K562 (cell line): Measurements from ENCODE around the gene ERBB4. TPM values are rescaled to one million over a fixed set of nuclear protein-coding genes. Genes with fewer than 3 reads are reported as not detected.

Experiments
- ATAC-seq: fragments of 200-7000 bp; cut with Tn5 transposase; 3 replicates; pipeline ENCODE4 v1.9.1; 2020; ENCODE audit warnings: moderate library complexity
- BruUV-seq: library from RNA; stranded (reverse); fragments of 400-500 nt; replicated peaks from 2 replicates; lab custom pipeline; 2021; lab: Mats Ljungman, UMichigan
- CTCF ChIA-PET: fragments of 300-600 bp; formaldehyde crosslinking; extraction: SDS; loops from one replicate; lab custom pipeline; 2021; ENCODE audit warnings: low intra/inter-chr PET ratio; lab: Yijun Ruan, JAX
- POLR2A ChIA-PET: fragments of 300-600, 350-650 bp; sonication (Branson Sonifier 250); formaldehyde crosslinking; extraction: SDS; loops from one replicate; lab custom pipeline; 2021; ENCODE audit warnings: antibody characterized with exemption, inconsistent platforms; lab: Yijun Ruan, JAX
- DNase-seq, 4 experiments: peaks; one replicate each; pipeline versions ENCODE4 v3.0.0 to v3.0.0-alpha.2; 2011 to 2018; ENCODE audit warnings: low spot score in 3 of 4, mixed read lengths in 3 of 4; ENCODE audit errors: extremely low read depth in 1 of 4
- FAIRE-seq: peaks from 2 replicates; lab custom pipeline; 2011; peaks lifted over from hg19 to GRCh38; lab: Jason Lieb, UNC
- H2AFZ ChIP-seq: 2 replicates; pipeline ENCODE4 v1.6.0; 2011; ENCODE audit warnings: low read depth, low read length, control low read depth, inconsistent platforms
- H3K27ac ChIP-seq: fragments of 200-600 bp; 3 replicates; pipeline ENCODE4 v1.8.0; 2011; ENCODE audit warnings: low read depth, mild to moderate bottlenecking, control low read depth, inconsistent platforms, low read length, moderate library complexity, mixed read lengths; ENCODE audit errors: extremely low read depth
- H3K27me3 ChIP-seq, 2 experiments: fragments of 300-600 bp in 1 of 2; 2 replicates in 1 of 2; 3 replicates in 1 of 2; pipeline versions ENCODE4 v1.6.0 to v1.8.0; 2011; ENCODE audit warnings: inconsistent platforms in 2 of 2, low read length in 2 of 2, mild to moderate bottlenecking in 1 of 2, mixed read lengths in 1 of 2, moderate library complexity in 1 of 2; ENCODE audit not compliant: control insufficient read depth in 2 of 2, insufficient read depth in 2 of 2
- H3K36me3 ChIP-seq: fragments of 300-600 bp; 3 replicates; pipeline ENCODE4 v1.8.0; 2011; ENCODE audit warnings: mild to moderate bottlenecking, low read length, inconsistent platforms; ENCODE audit not compliant: control insufficient read depth, insufficient read depth
- H3K4me1 ChIP-seq, 2 experiments: fragments of 200-600 bp in 1 of 2; replicated peaks in 1 of 2; 2 replicates in 1 of 2; 3 replicates in 1 of 2; pipeline versions ENCODE4 v1.5.1 to v1.8.0; 2011; ENCODE audit warnings: inconsistent platforms in 2 of 2, low read length in 2 of 2, mild to moderate bottlenecking in 1 of 2, mixed read lengths in 1 of 2, moderate library complexity in 1 of 2; ENCODE audit not compliant: control insufficient read depth in 2 of 2, insufficient read depth in 2 of 2
- H3K4me2 ChIP-seq: 2 replicates; pipeline ENCODE4 v1.6.1; 2011; ENCODE audit warnings: low read length, control low read depth, inconsistent platforms, mixed read lengths; ENCODE audit not compliant: insufficient read depth
- H3K4me3 ChIP-seq: fragments of 200-600 bp; sonication (generic), shearing (Covaris generic); 2 replicates; pipeline ENCODE4 v1.5.1; 2016; ENCODE audit warnings: control low read depth, inconsistent platforms
- H3K79me2 ChIP-seq: fragments of 200-600 bp; 3 replicates; pipeline ENCODE4 v1.8.0; 2011; ENCODE audit warnings: low read length, inconsistent platforms; ENCODE audit not compliant: control insufficient read depth, insufficient read depth
- H3K9ac ChIP-seq, 2 experiments: 2 replicates each; pipeline versions ENCODE4 v1.6.0 to v1.6.1; 2011; ENCODE audit warnings: low read depth in 2 of 2, low read length in 2 of 2, control low read depth in 1 of 2, inconsistent platforms in 1 of 2, mild to moderate bottlenecking in 1 of 2, mixed read lengths in 1 of 2; ENCODE audit not compliant: insufficient read depth in 1 of 2
- H3K9me1 ChIP-seq: one replicate; pipeline ENCODE4 v1.6.0; 2011; ENCODE audit warnings: inconsistent platforms, mild to moderate bottlenecking, low read length, moderate library complexity; ENCODE audit not compliant: control insufficient read depth, insufficient read depth
- H3K9me3 ChIP-seq: replicated peaks from 2 replicates; pipeline ENCODE4 v1.5.1; 2011; ENCODE audit warnings: low read depth, low read length, inconsistent platforms; ENCODE audit not compliant: control insufficient read depth, insufficient read depth
- H4K20me1 ChIP-seq: replicated peaks from 2 replicates; pipeline ENCODE4 v1.6.1; 2011; ENCODE audit warnings: low read length, inconsistent platforms, mixed read lengths; ENCODE audit not compliant: control insufficient read depth, insufficient read depth
- CBX3 ChIP-seq, 2 experiments: IDR thresholded peaks; 1 replicate in 1 of 2; 2 replicates in 1 of 2; pipeline ENCODE4 v1.6.1; 2012; ENCODE audit warnings: inconsistent platforms in 2 of 2, low read length in 2 of 2, borderline replicate concordance in 1 of 2, control low read depth in 1 of 2
- CHD2 ChIP-seq: IDR thresholded peaks from 2 replicates; pipeline ENCODE4 v1.6.1; 2011; ENCODE audit warnings: low read depth, low read length
- ESRRA ChIP-seq: fragments of 450-650 bp; IDR thresholded peaks from 2 replicates; pipeline ENCODE4 v1.6.1; 2014; ENCODE audit warnings: low read depth, mild to moderate bottlenecking, moderate library complexity, borderline replicate concordance
- SRSF3 ChIP-seq: fragments of 200-400 bp; formaldehyde crosslinking; IDR thresholded peaks from 2 replicates; pipeline ENCODE4 v1.6.1; 2016; ENCODE audit warnings: mild to moderate bottlenecking, low read length, moderate library complexity; ENCODE audit not compliant: insufficient read depth
- TAF7 ChIP-seq: fragments of 450-650 bp; IDR thresholded peaks from 2 replicates; pipeline ENCODE4 v1.6.1; 2016; ENCODE audit warnings: missing genetic modification characterization, missing compliant biosample characterization
- TSC22D4 ChIP-seq: fragments of 450-650 bp; IDR thresholded peaks from 2 replicates; pipeline ENCODE4 v1.6.1; 2016; ENCODE audit warnings: missing genetic modification characterization, missing biosample characterization, control low read depth
- ZNF23 ChIP-seq: fragments of 250-450 bp; sonication (Bioruptor Pico); IDR thresholded peaks from 2 replicates; pipeline ENCODE4 v1.4.0; 2020; ENCODE audit warnings: mild to moderate bottlenecking
- ZNF316 ChIP-seq: fragments of 450-650 bp; IDR thresholded peaks from 2 replicates; pipeline ENCODE4 v1.6.1; 2016
- ZNF444 ChIP-seq: fragments of 250-450 bp; sonication (Bioruptor Pico); IDR thresholded peaks from 2 replicates; pipeline ENCODE4 v1.4.0; 2020; ENCODE audit warnings: mild to moderate bottlenecking, moderate library complexity
- WGBS: fragments of 100-300 bp; shearing (Covaris generic); methylation state at CpG from one replicate; pipeline ENCODE4 v1.1.6; 2016; ENCODE audit warnings: low coverage, mixed read lengths; ENCODE audit not compliant: insufficient coverage; ENCODE audit errors: missing lambda C conversion rate; 5-methylcytosine and 5-hydroxymethylcytosine counted together
- in situ Hi-C: fragments of 300-500 bp; cut with MboI; formaldehyde crosslinking; loops from 4 replicates; pipeline ENCODE4 v1.15.0; 2018; ENCODE audit warnings: inconsistent platforms, mixed read lengths
- intact Hi-C: fragments of 100-400 bp; cut with micrococcal nuclease; formaldehyde crosslinking; loops from 2 replicates; pipeline ENCODE4 v1.14.2; 2022
- polyA plus RNA-seq, 8 experiments: library from polyadenylated mRNA; depleted of rRNA in 4 of 8; stranded (reverse) in 5 of 8; unstranded in 3 of 8; fragments of >200 nt; fragmentation: Nextera tagmentation in 2 of 8; fragmentation: Illumina TruSeq in 1 of 8; extraction: Ambion mirVana in 2 of 8; extraction: Trizol in 1 of 8; gene quantifications; 2 replicates each; pipeline versions ENCODE4 v1.2.1 to v1.2.3, GENCODE V29; 2011 to 2014; ENCODE audit warnings: inconsistent platforms in 1 of 8, missing spikeins in 1 of 8
- total RNA-seq, 7 experiments: library from RNA; depleted of rRNA in 6 of 7; stranded (reverse); fragments of >200 nt in 6 of 7; fragmentation: Illumina TruSeq in 2 of 7; extraction: Trizol in 2 of 7; gene quantifications; 2 replicates each; pipeline versions ENCODE4 v1.2.1 to v1.2.3, GENCODE V29; 2011 to 2021; ENCODE audit warnings: low replicate concordance in 1 of 7
- TF ChIP-seq, protein P1 (sequence below), 2 experiments: fragments of 450-650 bp; IDR thresholded peaks; 2 replicates each; pipeline ENCODE4 v1.6.1; 2018; ENCODE audit warnings: mild to moderate bottlenecking in 2 of 2, low read depth in 1 of 2; ENCODE audit not compliant: partially characterized antibody in 2 of 2

The ERBB4 gene
- total and polyA plus RNA-seq, 9 of the 15 experiments (the other 6 are each of a cell fraction or from before 2014, with no cell fraction given) = not detected

DNA sequence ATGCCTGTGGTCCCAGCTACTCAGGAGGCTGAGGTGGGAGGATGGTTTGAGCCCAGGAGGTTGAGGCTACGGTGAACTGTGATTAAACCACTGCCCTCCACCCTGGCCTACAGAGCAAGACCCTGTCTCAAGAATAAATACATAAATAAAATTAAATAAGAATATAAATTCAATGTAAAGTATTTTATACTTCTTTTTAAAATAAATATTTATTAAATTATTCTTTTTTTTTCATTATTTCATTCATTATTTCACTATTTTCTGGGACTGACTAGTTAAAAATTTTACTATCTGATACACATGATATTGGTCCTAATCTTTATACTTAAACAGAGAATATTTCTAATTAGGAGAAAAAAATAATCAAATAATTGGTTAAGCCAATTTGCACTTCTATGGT, 917.6 kb downstream of the ERBB4 start (continued):
- no peak for TF ChIP-seq CHD2
- TF ChIP-seq TAF7 (tag) = no peak
- no peak for TF ChIP-seq ZNF23 (CRISPR knock-in tag)
- TF ChIP-seq TSC22D4 = no peak
- no peak for TF ChIP-seq ESRRA
- TF ChIP-seq SRSF3 = no peak
- no peak for TF ChIP-seq ZNF444
- no peak for TF ChIP-seq CBX3 (IDR thresholded peaks at IDR 0.05; ENCODE audit: borderline replicate concordance in 1 of 2, low read length in 2 of 2)

DNA sequence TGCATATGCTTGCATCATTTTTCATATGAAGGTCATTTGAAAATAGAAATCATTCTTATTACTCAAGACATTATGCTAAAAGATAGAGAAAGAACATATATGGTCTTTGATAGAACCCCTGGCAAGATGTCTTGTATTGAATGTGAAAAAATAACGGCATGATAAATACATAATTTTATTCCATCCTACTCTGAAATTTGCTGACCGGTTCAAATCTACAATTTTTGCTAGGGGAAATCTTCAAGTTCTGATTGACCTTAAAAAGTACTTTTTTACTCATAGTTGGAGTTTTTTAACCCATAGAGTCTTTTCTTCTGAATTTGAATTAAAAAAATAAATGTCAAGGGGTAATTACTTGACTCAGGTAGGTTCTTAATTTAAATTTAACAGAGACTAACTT, 920.8 kb downstream of the ERBB4 start:
- no peak for ATAC-seq
- no peak overlapping the region for H3K9ac ChIP-seq
- peak; percentile 22; the same call in 1 of the 2 replicates for TF ChIP-seq ZNF316
- TF ChIP-seq, protein P1, sequence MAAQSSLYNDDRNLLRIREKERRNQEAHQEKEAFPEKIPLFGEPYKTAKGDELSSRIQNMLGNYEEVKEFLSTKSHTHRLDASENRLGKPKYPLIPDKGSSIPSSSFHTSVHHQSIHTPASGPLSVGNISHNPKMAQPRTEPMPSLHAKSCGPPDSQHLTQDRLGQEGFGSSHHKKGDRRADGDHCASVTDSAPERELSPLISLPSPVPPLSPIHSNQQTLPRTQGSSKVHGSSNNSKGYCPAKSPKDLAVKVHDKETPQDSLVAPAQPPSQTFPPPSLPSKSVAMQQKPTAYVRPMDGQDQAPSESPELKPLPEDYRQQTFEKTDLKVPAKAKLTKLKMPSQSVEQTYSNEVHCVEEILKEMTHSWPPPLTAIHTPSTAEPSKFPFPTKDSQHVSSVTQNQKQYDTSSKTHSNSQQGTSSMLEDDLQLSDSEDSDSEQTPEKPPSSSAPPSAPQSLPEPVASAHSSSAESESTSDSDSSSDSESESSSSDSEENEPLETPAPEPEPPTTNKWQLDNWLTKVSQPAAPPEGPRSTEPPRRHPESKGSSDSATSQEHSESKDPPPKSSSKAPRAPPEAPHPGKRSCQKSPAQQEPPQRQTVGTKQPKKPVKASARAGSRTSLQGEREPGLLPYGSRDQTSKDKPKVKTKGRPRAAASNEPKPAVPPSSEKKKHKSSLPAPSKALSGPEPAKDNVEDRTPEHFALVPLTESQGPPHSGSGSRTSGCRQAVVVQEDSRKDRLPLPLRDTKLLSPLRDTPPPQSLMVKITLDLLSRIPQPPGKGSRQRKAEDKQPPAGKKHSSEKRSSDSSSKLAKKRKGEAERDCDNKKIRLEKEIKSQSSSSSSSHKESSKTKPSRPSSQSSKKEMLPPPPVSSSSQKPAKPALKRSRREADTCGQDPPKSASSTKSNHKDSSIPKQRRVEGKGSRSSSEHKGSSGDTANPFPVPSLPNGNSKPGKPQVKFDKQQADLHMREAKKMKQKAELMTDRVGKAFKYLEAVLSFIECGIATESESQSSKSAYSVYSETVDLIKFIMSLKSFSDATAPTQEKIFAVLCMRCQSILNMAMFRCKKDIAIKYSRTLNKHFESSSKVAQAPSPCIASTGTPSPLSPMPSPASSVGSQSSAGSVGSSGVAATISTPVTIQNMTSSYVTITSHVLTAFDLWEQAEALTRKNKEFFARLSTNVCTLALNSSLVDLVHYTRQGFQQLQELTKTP (IDR thresholded peaks at IDR 0.05; ENCODE audit: low read depth in 1 of 2, partially characterized antibody in 2 of 2) = no peak
- BruUV-seq = no TSS peak
- no peaks in the 10 kb centered on the region for H4K20me1 ChIP-seq
- no peaks in the 10 kb centered on the region for H3K4me1 ChIP-seq
- no peak overlapping the region for H3K27ac ChIP-seq
- no peak overlapping the region for H3K4me3 ChIP-seq
- H3K36me3 ChIP-seq = no peaks in the 10 kb centered on the region
- no peaks in the 10 kb centered on the region for H3K27me3 ChIP-seq
- no peak overlapping the region for H2AFZ ChIP-seq
- no peak for DNase-seq
- intact Hi-C loops (no loop called here), in situ Hi-C loops (no loop called here)
- FAIRE-seq = no peak
- H3K79me2 ChIP-seq = no peaks in the 10 kb centered on the region
- 0% methylated on average over 2 of the region's 2 CpGs for WGBS
- ChIA-PET POLR2A (no interaction called here), CTCF (no interaction called here)
- no peaks in the 10 kb centered on the region for H3K9me1 ChIP-seq
- no peaks in the 10 kb centered on the region for H3K9me3 ChIP-seq
- H3K4me2 ChIP-seq = no peak overlapping the region
